ENCODE data around the gene ZNF608. TPM values are rescaled to one million over a fixed set of nuclear protein-coding genes. Genes with fewer than 3 reads are reported as not detected.

The ZNF608 gene
- total and polyA plus RNA-seq, 2 experiments from 2014 or later, result 12.4 to 30.0 TPM

- Histone ChIP-seq H3K4me1 (ENCODE audit: insufficient read depth) (peaks cover 23% of the 10 kb centered on the region), H3K9me2 (replicated peaks; ENCODE audit: insufficient read depth) (no peaks in the 10 kb centered on the region), H3K36me3 (replicated peaks; ENCODE audit: insufficient read depth, low read depth) (no peaks in the 10 kb centered on the region), H3K4me3 (no peak overlapping the region), H3K27me3 (no peaks in the 10 kb centered on the region), H4K20me1 (ENCODE audit: insufficient read depth, poor library complexity, severe bottlenecking) (no peaks in the 10 kb centered on the region), H3K4me2 (peak overlapping the region; percentile 49), H3K27ac (no peak overlapping the region), H2AFZ (peak overlapping the region; percentile 19), H3K9me3 (ENCODE audit: low read depth) (no peaks in the 10 kb centered on the region), H3K79me2 (no peaks in the 10 kb centered on the region)
- TF ChIP-seq EZH2phosphoT487 (IDR thresholded peaks at IDR 0.05; ENCODE audit: low read depth, severe bottlenecking, unreplicated experiment) (no peak), CTCF (IDR thresholded peaks at IDR 0.05; ENCODE audit: poor library complexity) (no peak), EZH2 (IDR thresholded peaks at IDR 0.05; ENCODE audit: borderline replicate concordance) (no peak)
- DNase-seq (ENCODE audit: low spot score), result no peak
- WGBS (ENCODE audit: low lambda C conversion rate, missing lambda C conversion rate), result 58% methylated on average over 7 of the region's 7 CpGs
These were observed 7.9 kb upstream of the ZNF608 start for GRCh38 chr5:124754206-124754927.

GRCh38 chr5:124752854-124753720 lies 6.6 kb upstream of the ZNF608 start:
- Histone ChIP-seq H3K79me2 (no peaks in the 10 kb centered on the region), H3K27me3 (no peaks in the 10 kb centered on the region), H3K4me3 (no peak overlapping the region), H4K20me1 (ENCODE audit: insufficient read depth, poor library complexity, severe bottlenecking) (no peaks in the 10 kb centered on the region), H3K27ac (no peak overlapping the region), H3K9me3 (ENCODE audit: low read depth) (no peaks in the 10 kb centered on the region), H2AFZ (no peak overlapping the region), H3K36me3 (replicated peaks; ENCODE audit: insufficient read depth, low read depth) (no peaks in the 10 kb centered on the region), H3K9me2 (replicated peaks; ENCODE audit: insufficient read depth) (no peaks in the 10 kb centered on the region), H3K4me2 (no peak overlapping the region), H3K4me1 (ENCODE audit: insufficient read depth) (peaks cover 23% of the 10 kb centered on the region)
- WGBS (ENCODE audit: low lambda C conversion rate, missing lambda C conversion rate), result 86% methylated on average over 6 of the region's 6 CpGs
- no peak for TF ChIP-seq EZH2phosphoT487 (IDR thresholded peaks at IDR 0.05; ENCODE audit: low read depth, severe bottlenecking, unreplicated experiment)
- TF ChIP-seq EZH2 (IDR thresholded peaks at IDR 0.05; ENCODE audit: borderline replicate concordance), result no peak
- TF ChIP-seq CTCF (IDR thresholded peaks at IDR 0.05; ENCODE audit: poor library complexity), result no peak
- DNase-seq (ENCODE audit: low spot score), result no peak

GRCh38 chr5:124751031-124751430 lies 4.6 kb upstream of the ZNF608 start:
- peaks cover 3% of the 10 kb centered on the region for H3K79me2 ChIP-seq
- H3K27me3 ChIP-seq, result no peaks in the 10 kb centered on the region
- H3K36me3 ChIP-seq (replicated peaks; ENCODE audit: insufficient read depth, low read depth), result no peaks in the 10 kb centered on the region
- peaks cover 23% of the 10 kb centered on the region for H3K4me1 ChIP-seq (ENCODE audit: insufficient read depth)
- DNase-seq (ENCODE audit: low spot score), result no peak
- no peak overlapping the region for H3K4me3 ChIP-seq
- 60% methylated on average over 2 of the region's 2 CpGs for WGBS (ENCODE audit: low lambda C conversion rate, missing lambda C conversion rate)
- TF ChIP-seq EZH2 (IDR thresholded peaks at IDR 0.05; ENCODE audit: borderline replicate concordance), result no peak
- TF ChIP-seq EZH2phosphoT487 (IDR thresholded peaks at IDR 0.05; ENCODE audit: low read depth, severe bottlenecking, unreplicated experiment), result no peak
- no peak for TF ChIP-seq CTCF (IDR thresholded peaks at IDR 0.05; ENCODE audit: poor library complexity)
- no peak overlapping the region for H3K27ac ChIP-seq
- no peak overlapping the region for H3K4me2 ChIP-seq
- H2AFZ ChIP-seq, result no peak overlapping the region
- no peaks in the 10 kb centered on the region for H4K20me1 ChIP-seq (ENCODE audit: insufficient read depth, poor library complexity, severe bottlenecking)
- no peaks in the 10 kb centered on the region for H3K9me2 ChIP-seq (replicated peaks; ENCODE audit: insufficient read depth)
- no peaks in the 10 kb centered on the region for H3K9me3 ChIP-seq (ENCODE audit: low read depth)

All from hepatocyte (in vitro differentiated cells).